Left renal pelvis (tissue), 4 donors: ENCODE results near the gene PPM1F. TPM values are rescaled to one million over a fixed set of nuclear protein-coding genes. Genes with fewer than 3 reads are reported as not detected.

Experiments
- DNase-seq, 4 donors: peaks; one replicate each; pipeline ENCODE4 v3.0.0-alpha.2; 2013; ENCODE audit warnings: low read depth in 4 of 4, low spot score in 3 of 4
- polyA plus RNA-seq, 4 donors: library from polyadenylated mRNA; unstranded; fragments of 120-200 nt; gene quantifications; one replicate each; pipeline ENCODE4 v1.2.1, GENCODE V29; 2013; ENCODE audit not compliant: insufficient read length in 4 of 4

The PPM1F gene
- 10 to 100 TPM; 30.5 to 45.6 (median 32.8) TPM for polyA plus RNA-seq

GRCh38 chr22:21952586-21953571 lies at the start of gene PPM1F:
TSS of gene PPM1F (minus strand) at chr22:21952848. CDS start at chr22:21946048, 6,800 bp downstream.
- peak; percentile 51 to 74 (median 62) for DNase-seq

GRCh38 chr22:22001664-22002525 lies 49.2 kb upstream of the PPM1F start:
- DNase-seq, result no peak

GRCh38 chr22:21998595-21999247 lies 46.1 kb upstream of the PPM1F start:
- no peak for DNase-seq

GRCh38 chr22:21996175-21996720 lies 43.6 kb upstream of the PPM1F start:
- no peak for DNase-seq

- DNase-seq, result no peak
Observed at GRCh38 chr22:21995660-21996059, 43.0 kb upstream of the PPM1F start.

- DNase-seq, result no peak
Observed at GRCh38 chr22:21994881-21995444, 42.3 kb upstream of the PPM1F start.

GRCh38 chr22:21992593-21993237 lies 40.1 kb upstream of the PPM1F start:
- no peak for DNase-seq

- no peak for DNase-seq
Observed at GRCh38 chr22:21991774-21992173, 39.1 kb upstream of the PPM1F start.

GRCh38 chr22:21991304-21991596 lies 38.6 kb upstream of the PPM1F start:
- DNase-seq, result no peak

- DNase-seq, result no peak
Observed at GRCh38 chr22:21990445-21991303, 38.0 kb upstream of the PPM1F start.

GRCh38 chr22:21989049-21989448 lies 36.4 kb upstream of the PPM1F start:
- DNase-seq, result no peak

GRCh38 chr22:21985214-21985613 lies 32.6 kb upstream of the PPM1F start:
- DNase-seq, result no peak

GRCh38 chr22:21984793-21985192 lies 32.1 kb upstream of the PPM1F start:
- no peak for DNase-seq

- peak; percentile 44 to 59 (median 50) for DNase-seq
Observed at GRCh38 chr22:21982338-21982965, 29.8 kb upstream of the PPM1F start, which contains the start of gene TOP3B. TSS of gene TOP3B (minus strand) at chr22:21982787. CDS start at chr22:21975709, 7,078 bp downstream.

- DNase-seq, result no peak
Observed at GRCh38 chr22:21981874-21982273, 29.2 kb upstream of the PPM1F start.

- DNase-seq, result no peak
Observed at GRCh38 chr22:21980547-21980946, 27.9 kb upstream of the PPM1F start.

GRCh38 chr22:21978564-21979386 lies 26.1 kb upstream of the PPM1F start:
- no peak for DNase-seq
